MCF 10A (cell line): ENCODE results near the gene LRBA. TPM values are rescaled to one million over a fixed set of nuclear protein-coding genes. Genes with fewer than 3 reads are reported as not detected.

ENCODE experiments used
- BruUV-seq: library from RNA; stranded (reverse); fragments of 400-500 nt; replicated peaks from 2 replicates; lab custom pipeline; 2021; lab: Mats Ljungman, UMichigan
- CTCF ChIA-PET: fragments of 300-600 bp; sonication (Branson Sonifier 250); formaldehyde crosslinking; extraction: SDS; loops from one replicate; lab custom pipeline; 2021; ENCODE audit warnings: antibody characterized with exemption, inconsistent platforms; lab: Yijun Ruan, JAX
- POLR2A ChIA-PET: fragments of 300-600, 350-650 bp; sonication (Branson Sonifier 250); formaldehyde crosslinking; extraction: SDS; loops from one replicate; lab custom pipeline; 2020; ENCODE audit warnings: antibody characterized with exemption, inconsistent platforms; lab: Yijun Ruan, JAX
- DNase-seq: peaks from one replicate; pipeline ENCODE4 v3.0.0-alpha.2; 2018; ENCODE audit not compliant: unreplicated experiment
- H3K27ac Mint-ChIP-seq: one replicate; pipeline ENCODE4 v1.8.0; 2022; ENCODE audit warnings: mild to moderate bottlenecking, low read depth, mixed read lengths; ENCODE audit not compliant: unreplicated experiment
- H3K27me3 Mint-ChIP-seq: one replicate; pipeline ENCODE4 v1.8.0; 2022; ENCODE audit warnings: mixed read lengths; ENCODE audit not compliant: insufficient read depth, unreplicated experiment
- H3K36me3 Mint-ChIP-seq: one replicate; pipeline ENCODE4 v1.8.0; 2022; ENCODE audit warnings: mild to moderate bottlenecking, moderate library complexity, mixed read lengths; ENCODE audit not compliant: insufficient read depth, unreplicated experiment
- H3K4me1 Mint-ChIP-seq: one replicate; pipeline ENCODE4 v1.8.0; 2022; ENCODE audit warnings: mixed read lengths; ENCODE audit not compliant: insufficient read depth, unreplicated experiment
- H3K4me3 Mint-ChIP-seq: one replicate; pipeline ENCODE4 v1.8.0; 2022; ENCODE audit warnings: mild to moderate bottlenecking, moderate library complexity, mixed read lengths; ENCODE audit not compliant: unreplicated experiment
- H3K9me3 Mint-ChIP-seq: one replicate; pipeline ENCODE4 v1.8.0; 2022; ENCODE audit warnings: mixed read lengths; ENCODE audit not compliant: unreplicated experiment
- CTCF ChIP-seq: fragments of 200-600 bp; IDR thresholded peaks from one replicate; pipeline ENCODE4 v1.8.0; 2022; ENCODE audit warnings: antibody characterized with exemption, mild to moderate bottlenecking; ENCODE audit not compliant: unreplicated experiment
- intact Hi-C: fragments of 100-400 bp; cut with micrococcal nuclease; formaldehyde crosslinking; loops from 2 replicates; pipeline ENCODE4 v1.14.1; 2022
- total RNA-seq: library from RNA; stranded (reverse); gene quantifications from 2 replicates; pipeline ENCODE4 v1.2.3, GENCODE V29; 2022

Gene LRBA
- total RNA-seq, 1 experiment from 2014 or later: 64.5 TPM

GRCh38 chr4:151013491-151013890 lies 1.6 kb downstream of the LRBA start:
- Mint-ChIP-seq H3K27me3 (no peaks in the 10 kb centered on the region), H3K36me3 (peaks cover 22% of the 10 kb centered on the region), H3K4me1 (peaks cover 13% of the 10 kb centered on the region), H3K9me3 (no peaks in the 10 kb centered on the region), H3K27ac (no peak overlapping the region), H3K4me3 (peak overlapping the region; percentile 99)
- intact Hi-C loops: loop anchor here (10.0 kb wide), 1 partner anchor 129 kb away; no protein-coding TSS in a partner anchor
- CTCF ChIA-PET: no interaction called here
- no TSS peak for BruUV-seq
- POLR2A ChIA-PET: interaction anchor here (0.6 to 5.3 kb wide), 6 partner anchors 9 to 625 kb away, joined by 3 to 84 read pairs (median 6); partner anchors contain the start of genes RPS3A and SH3D19
- no peak for TF ChIP-seq CTCF
- DNase-seq: no peak

DNA sequence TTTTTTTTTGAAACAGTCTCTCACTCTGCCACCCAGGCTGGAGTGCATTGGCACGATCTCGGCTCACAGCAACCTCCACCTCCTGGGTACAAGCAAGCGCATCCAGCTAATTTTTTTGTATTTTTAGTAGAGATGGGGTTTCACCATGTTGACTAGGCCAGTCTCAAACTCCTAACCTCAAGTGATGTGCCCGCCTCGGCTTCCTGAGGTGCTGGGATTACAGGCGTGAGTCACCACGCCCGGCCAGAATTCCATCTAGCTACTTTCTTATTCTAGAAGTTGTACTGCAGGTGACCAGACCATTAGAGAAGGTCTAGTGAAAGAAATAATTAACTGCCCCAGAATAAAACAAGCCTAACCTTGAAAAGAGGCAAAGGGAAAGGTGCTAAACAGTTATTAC lies 2.3 kb downstream of the LRBA start:
- H3K27ac Mint-ChIP-seq: no peak overlapping the region
- no TSS peak for BruUV-seq

GRCh38 chr4:151012376-151012775 lies 2.7 kb downstream of the LRBA start:
- ChIA-PET POLR2A (interaction anchor here (0.6 to 5.3 kb wide), 4 partner anchors 8 to 706 kb away, joined by 6 to 84 read pairs (median 10); partner anchors contain the start of gene RPS3A), CTCF (interaction anchor here (0.6 to 0.9 kb wide), 4 partner anchors 12 to 897 kb away, joined by 3 to 4 read pairs (median 3); no protein-coding TSS in a partner anchor)
- no peaks in the 10 kb centered on the region for H3K9me3 Mint-ChIP-seq
- no peak for TF ChIP-seq CTCF
- no peak overlapping the region for H3K27ac Mint-ChIP-seq
- H3K4me1 Mint-ChIP-seq: peaks cover 13% of the 10 kb centered on the region
- intact Hi-C loops: loop anchor here (10.0 kb wide), 1 partner anchor 128 kb away; no protein-coding TSS in a partner anchor
- no peaks in the 10 kb centered on the region for H3K27me3 Mint-ChIP-seq
- no peak for DNase-seq
- H3K4me3 Mint-ChIP-seq: peak overlapping the region; percentile 99
- BruUV-seq: no TSS peak
- H3K36me3 Mint-ChIP-seq: peaks cover 27% of the 10 kb centered on the region

More for the DNA sequence above, 2.3 kb downstream of the LRBA start:
- intact Hi-C loops: loop anchor here (10.0 kb wide), 1 partner anchor 128 kb away; no protein-coding TSS in a partner anchor
- H3K4me1 Mint-ChIP-seq: peaks cover 13% of the 10 kb centered on the region
- CTCF ChIA-PET: interaction anchor here (0.5 to 0.9 kb wide), 4 partner anchors 12 to 314 kb away, joined by 3 to 4 read pairs (median 3); no protein-coding TSS in a partner anchor
- H3K36me3 Mint-ChIP-seq: peaks cover 22% of the 10 kb centered on the region
- POLR2A ChIA-PET: interaction anchor here (0.6 to 5.3 kb wide), 5 partner anchors 9 to 706 kb away, joined by 3 to 84 read pairs (median 8); partner anchors contain the start of gene RPS3A
- no peaks in the 10 kb centered on the region for H3K27me3 Mint-ChIP-seq
- H3K4me3 Mint-ChIP-seq: peak overlapping the region; percentile 99
- peak; percentile 71 for DNase-seq
- H3K9me3 Mint-ChIP-seq: no peaks in the 10 kb centered on the region
- TF ChIP-seq CTCF: no peak

DNA sequence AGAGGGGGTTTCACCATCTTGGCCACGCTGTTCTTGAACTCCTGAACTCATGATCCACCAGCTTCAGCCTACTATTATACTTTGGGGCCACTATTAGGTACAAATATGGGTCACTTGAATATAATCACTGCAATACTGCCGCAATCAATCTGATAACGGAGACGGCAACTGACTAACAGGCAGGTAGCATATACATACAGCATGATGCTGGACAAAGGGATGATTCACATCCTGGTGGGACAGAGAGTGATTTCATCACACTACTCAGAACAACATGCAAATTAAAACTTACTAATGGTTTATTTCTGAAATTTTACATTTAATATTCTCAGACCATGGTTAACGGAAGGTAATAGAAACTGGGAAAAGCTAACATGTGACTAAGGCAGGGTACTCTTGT lies 10.9 kb downstream of the LRBA start:
- Mint-ChIP-seq H3K4me1 (peaks cover 15% of the 10 kb centered on the region), H3K9me3 (no peaks in the 10 kb centered on the region), H3K36me3 (peaks cover 19% of the 10 kb centered on the region), H3K27ac (peak overlapping the region; percentile 65), H3K4me3 (no peak overlapping the region), H3K27me3 (no peaks in the 10 kb centered on the region)
- ChIA-PET POLR2A (interaction anchor here (0.6 to 2.7 kb wide), 3 partner anchors 9 to 83 kb away, joined by 4 to 13 read pairs (median 11); partner anchors contain the start of gene LRBA), CTCF (interaction anchor here (0.6 to 1.3 kb wide), 4 partner anchors 12 to 98 kb away, joined by 3 read pairs; no protein-coding TSS in a partner anchor)
- no TSS peak for BruUV-seq
- DNase-seq: peak; percentile 79
- intact Hi-C loops: no loop called here
- no peak for TF ChIP-seq CTCF
